Stimulated activated CD8-positive, alpha-beta memory T cell treated with anti-CD3 and anti-CD28 coated beads, Interleukin-12 subunit alpha, Interleukin-12 subunit beta, amount 100 ng/mL, for 4 hours (primary cell): ENCODE results near the gene TFAP2E.

Experiments used
- DNase-seq: peaks from one replicate; pipeline ENCODE4 v3.0.0-alpha.2; 2020; ENCODE audit warnings: low read depth

The TFAP2E gene

GRCh38 chr1:35573198-35574124, at the start of gene TFAP2E:
Gene TFAP2E, plus strand, starts transcription at chr1:35573314. Its CDS starts 264 bp downstream, at chr1:35573578.
- no peak for DNase-seq

GRCh38 chr1:35524106-35524505, 49.0 kb upstream of the TFAP2E start:
- no peak for DNase-seq

GRCh38 chr1:35530168-35530567, 42.9 kb upstream of the TFAP2E start:
- DNase-seq = no peak

- no peak for DNase-seq
Measured at GRCh38 chr1:35530946-35531345, 42.2 kb upstream of the TFAP2E start.

GRCh38 chr1:35531368-35531767, 41.7 kb upstream of the TFAP2E start:
- DNase-seq = no peak

- no peak for DNase-seq
Measured at GRCh38 chr1:35532497-35533223, 40.5 kb upstream of the TFAP2E start.

- no peak for DNase-seq
Measured at GRCh38 chr1:35533586-35533985, 39.5 kb upstream of the TFAP2E start.

GRCh38 chr1:35535243-35535642, 37.9 kb upstream of the TFAP2E start:
- no peak for DNase-seq

GRCh38 chr1:35536556-35537162, 36.5 kb upstream of the TFAP2E start:
- no peak for DNase-seq

GRCh38 chr1:35537806-35538205, 35.3 kb upstream of the TFAP2E start:
- no peak for DNase-seq

GRCh38 chr1:35539073-35539823, 33.9 kb upstream of the TFAP2E start:
- no peak for DNase-seq

- no peak for DNase-seq
Measured at GRCh38 chr1:35539824-35540261, 33.3 kb upstream of the TFAP2E start.

- peak; percentile 33 for DNase-seq
Measured at GRCh38 chr1:35544976-35545375, 28.1 kb upstream of the TFAP2E start.

GRCh38 chr1:35546614-35547013, 26.5 kb upstream of the TFAP2E start:
- no peak for DNase-seq

- DNase-seq = no peak
Measured at GRCh38 chr1:35553851-35554250, 19.3 kb upstream of the TFAP2E start.

- no peak for DNase-seq
Measured at GRCh38 chr1:35554266-35555211, 18.6 kb upstream of the TFAP2E start.

GRCh38 chr1:35555212-35555584, 17.9 kb upstream of the TFAP2E start:
- DNase-seq = no peak

GRCh38 chr1:35555601-35556477, 17.3 kb upstream of the TFAP2E start:
- DNase-seq = no peak

- no peak for DNase-seq
Measured at GRCh38 chr1:35556484-35557117, 16.5 kb upstream of the TFAP2E start.
